IMR-90 (cell line): Measurements from ENCODE around the gene NT5M. TPM values are rescaled to one million over a fixed set of nuclear protein-coding genes. Genes with fewer than 3 reads are reported as not detected.

Experiments
- ATAC-seq: fragments of 200-7000 bp; cut with Tn5 transposase; 2 replicates; pipeline ENCODE4 v1.9.1; 2020; ENCODE audit warnings: low read depth, mild to moderate bottlenecking, moderate library complexity
- BruUV-seq: library from RNA; stranded (reverse); fragments of 400-500 nt; replicated peaks from 2 replicates; lab custom pipeline; 2021; lab: Mats Ljungman, UMichigan
- CTCF ChIA-PET: fragments of 300-600 bp; formaldehyde crosslinking; extraction: SDS; loops from one replicate; lab custom pipeline; 2021; ENCODE audit warnings: antibody characterized with exemption; lab: Yijun Ruan, JAX
- POLR2A ChIA-PET: fragments of 300-600 bp; sonication (Branson Sonifier 250); formaldehyde crosslinking; loops from one replicate; lab custom pipeline; 2022; ENCODE audit warnings: antibody characterized with exemption; ENCODE audit not compliant: unreplicated experiment; lab: Charles Lee
- DNase-seq: peaks from one replicate; pipeline ENCODE4 v3.0.0; 2013
- H2AFZ ChIP-seq: replicated peaks from 2 replicates; pipeline ENCODE3; 2013; ENCODE audit warnings: low read length, mild to moderate bottlenecking; ENCODE audit not compliant: poor library complexity
- H2AK5ac ChIP-seq: 2 replicates; pipeline ENCODE4 v1.6.1; 2013; ENCODE audit warnings: low read depth, low read length, inconsistent platforms
- H2AK9ac ChIP-seq: replicated peaks from 2 replicates; pipeline ENCODE3; 2013; ENCODE audit warnings: mild to moderate bottlenecking, low read depth, low read length, moderate library complexity; ENCODE audit not compliant: poor library complexity
- H2BK120ac ChIP-seq: 2 replicates; pipeline ENCODE4 v1.6.1; 2013; ENCODE audit warnings: low read depth, low read length, inconsistent platforms
- H2BK15ac ChIP-seq: 3 replicates; pipeline ENCODE4 v1.6.1; 2013; ENCODE audit warnings: low read depth, low read length, inconsistent platforms
- H2BK20ac ChIP-seq: 2 replicates; pipeline ENCODE4 v1.6.1; 2013; ENCODE audit warnings: low read depth, mild to moderate bottlenecking, inconsistent platforms, low read length, moderate library complexity
- H2BK5ac ChIP-seq: 2 replicates; pipeline ENCODE4 v1.6.1; 2013; ENCODE audit warnings: mild to moderate bottlenecking, low read depth, low read length, inconsistent platforms; ENCODE audit not compliant: poor library complexity, severe bottlenecking
- H3K14ac ChIP-seq: replicated peaks from 2 replicates; pipeline ENCODE4 v1.6.1; 2013; ENCODE audit warnings: low read depth, low read length, inconsistent platforms
- H3K18ac ChIP-seq: 2 replicates; pipeline ENCODE4 v1.6.1; 2013; ENCODE audit warnings: low read depth, low read length, control low read depth
- H3K23ac ChIP-seq: 2 replicates; pipeline ENCODE4 v1.6.1; 2013; ENCODE audit warnings: low read depth, low read length, inconsistent platforms
- H3K27ac ChIP-seq: 2 replicates; pipeline ENCODE4 v1.5.1; 2013; ENCODE audit warnings: mild to moderate bottlenecking, control low read depth, low read length; ENCODE audit not compliant: insufficient read depth
- H3K27me3 ChIP-seq: 2 replicates; pipeline ENCODE4 v1.6.1; 2013; ENCODE audit warnings: low read length; ENCODE audit not compliant: control insufficient read depth, insufficient read depth
- H3K36me3 ChIP-seq: 2 replicates; pipeline ENCODE4 v1.6.1; 2013; ENCODE audit warnings: low read length, mixed read lengths; ENCODE audit not compliant: control insufficient read depth, insufficient read depth
- H3K4ac ChIP-seq: 2 replicates; pipeline ENCODE4 v1.6.1; 2013; ENCODE audit warnings: low read depth, low read length, inconsistent platforms
- H3K4me1 ChIP-seq: 2 replicates; pipeline ENCODE4 v1.6.1; 2013; ENCODE audit warnings: low read length, mixed read lengths; ENCODE audit not compliant: control insufficient read depth, insufficient read depth
- H3K4me2 ChIP-seq: 2 replicates; pipeline ENCODE4 v1.6.1; 2013; ENCODE audit warnings: low read depth, mild to moderate bottlenecking, control low read depth, low read length, moderate library complexity
- H3K4me3 ChIP-seq: 2 replicates; pipeline ENCODE4 v1.5.1; 2013; ENCODE audit warnings: low read depth, mild to moderate bottlenecking, control low read depth, low read length, moderate library complexity; ENCODE audit not compliant: insufficient read depth
- H3K56ac ChIP-seq: 2 replicates; pipeline ENCODE4 v1.6.1; 2013; ENCODE audit warnings: low read length, inconsistent platforms; ENCODE audit not compliant: insufficient read depth; ENCODE audit errors: extremely low read depth
- H3K79me1 ChIP-seq, 2 experiments: 2 replicates each; pipeline ENCODE4 v1.6.1; 2013; ENCODE audit warnings: low read length in 2 of 2, inconsistent platforms in 1 of 2, low read depth in 1 of 2
- H3K9ac ChIP-seq: 2 replicates; pipeline ENCODE4 v1.6.1; 2013; ENCODE audit warnings: low read depth, low read length, control low read depth
- H3K9me1 ChIP-seq: 2 replicates; pipeline ENCODE4 v1.6.1; 2013; ENCODE audit warnings: low read length, inconsistent platforms; ENCODE audit not compliant: insufficient read depth
- H3K9me3 ChIP-seq: 2 replicates; pipeline ENCODE4 v1.6.1; 2013; ENCODE audit warnings: low read length; ENCODE audit not compliant: control insufficient read depth, insufficient read depth
- H4K20me1 ChIP-seq: 2 replicates; pipeline ENCODE4 v1.6.1; 2013; ENCODE audit warnings: low read length, inconsistent platforms; ENCODE audit not compliant: insufficient read depth
- H4K5ac ChIP-seq: 2 replicates; pipeline ENCODE4 v1.6.1; 2013; ENCODE audit warnings: mild to moderate bottlenecking, low read depth, low read length, control low read depth
- H4K8ac ChIP-seq, 2 experiments: 2 replicates each; pipeline ENCODE4 v1.6.1; 2013; ENCODE audit warnings: low read depth in 2 of 2, low read length in 2 of 2, control low read depth in 1 of 2, inconsistent platforms in 1 of 2
- H4K91ac ChIP-seq: 2 replicates; pipeline ENCODE4 v1.6.1; 2013; ENCODE audit warnings: low read depth, low read length, inconsistent platforms; ENCODE audit not compliant: insufficient read depth
- BHLHE40 ChIP-seq: fragments of 150-350 bp; IDR thresholded peaks from 2 replicates; pipeline ENCODE4 v1.6.1; 2016; ENCODE audit warnings: mild to moderate bottlenecking, low read depth, low read length
- CEBPB ChIP-seq: IDR thresholded peaks from 2 replicates; pipeline ENCODE4 v1.6.1; 2012; ENCODE audit warnings: low read depth, low read length, improper control_type of control experiment
- CHD1 ChIP-seq: IDR thresholded peaks from 2 replicates; pipeline ENCODE4 v1.6.1; 2012; ENCODE audit warnings: low read depth, low read length, improper control_type of control experiment
- CTCF ChIP-seq: conservative IDR thresholded peaks from 2 replicates; pipeline ENCODE4 v1.5.1; 2012; ENCODE audit warnings: mild to moderate bottlenecking, low read depth, low read length, improper control_type of control experiment
- ELK1 ChIP-seq: fragments of 150-350 bp; IDR thresholded peaks from 2 replicates; pipeline ENCODE4 v1.6.1; 2016; ENCODE audit warnings: low read depth, mild to moderate bottlenecking, low read length, moderate library complexity, borderline replicate concordance
- FOS ChIP-seq: fragments of 150-350 bp; IDR thresholded peaks from 2 replicates; pipeline ENCODE4 v1.6.1; 2016; ENCODE audit warnings: low read depth, low read length
- MAFK ChIP-seq: IDR thresholded peaks from 2 replicates; pipeline ENCODE4 v1.6.1; 2012; ENCODE audit warnings: low read depth, low read length, improper control_type of control experiment
- MAZ ChIP-seq: IDR thresholded peaks from 2 replicates; pipeline ENCODE4 v1.6.1; 2012; ENCODE audit warnings: low read depth, mild to moderate bottlenecking, low read length, improper control_type of control experiment, moderate library complexity, borderline replicate concordance
- NFE2L2 ChIP-seq: fragments of 150-350 bp; IDR thresholded peaks from 2 replicates; pipeline ENCODE4 v1.6.1; 2016; ENCODE audit warnings: low read depth, mild to moderate bottlenecking, low read length
- POLR2A ChIP-seq: IDR thresholded peaks from 2 replicates; pipeline ENCODE4 v1.6.1; 2012; ENCODE audit warnings: mild to moderate bottlenecking, low read depth, low read length
- RAD21 ChIP-seq: IDR thresholded peaks from 2 replicates; pipeline ENCODE4 v1.6.1; 2012; ENCODE audit warnings: low read length, improper control_type of control experiment
- RCOR1 ChIP-seq: IDR thresholded peaks from 2 replicates; pipeline ENCODE4 v1.6.1; 2012; ENCODE audit warnings: mild to moderate bottlenecking, low read length, improper control_type of control experiment; ENCODE audit not compliant: insufficient replicate concordance
- RFX5 ChIP-seq: IDR thresholded peaks from 2 replicates; pipeline ENCODE4 v1.8.0; 2012; ENCODE audit warnings: low read depth, mild to moderate bottlenecking, low read length, moderate library complexity
- SMC3 ChIP-seq: fragments of 150-350 bp; IDR thresholded peaks from 2 replicates; pipeline ENCODE4 v1.6.1; 2016; ENCODE audit warnings: low read depth, mild to moderate bottlenecking, antibody characterized with exemption, low read length, moderate library complexity
- USF2 ChIP-seq: fragments of 150-350 bp; IDR thresholded peaks from 2 replicates; pipeline ENCODE4 v1.6.1; 2017; ENCODE audit warnings: mild to moderate bottlenecking, antibody characterized with exemption, low read length, low read depth
- WGBS, 2 experiments: methylation state at CpG; one replicate each; pipeline versions ENCODE4 v1.1.5 to v1.1.7; 2013; ENCODE audit warnings: missing lambda C conversion rate in 2 of 2; ENCODE audit not compliant: insufficient read length in 1 of 2; ENCODE audit errors: extremely low coverage in 2 of 2; 5-methylcytosine and 5-hydroxymethylcytosine counted together
- dilution Hi-C: fragments of 300-500 bp; cut with HindIII; formaldehyde crosslinking; loops from one replicate; pipeline ENCODE4 v1.14.3; 2018; ENCODE audit warnings: low sequenced_read_pairs; ENCODE audit not compliant: unreplicated experiment
- in situ Hi-C: fragments of 300-500 bp; cut with MboI; formaldehyde crosslinking; loops from 3 replicates; pipeline ENCODE4 v1.14.3; 2019; ENCODE audit warnings: low sequenced_read_pairs, inconsistent platforms, mixed read lengths
- intact Hi-C: fragments of 100-400 bp; cut with micrococcal nuclease; formaldehyde crosslinking; loops from 2 replicates; pipeline ENCODE4 v1.10.0; 2022
- polyA plus RNA-seq, 3 experiments: library from polyadenylated mRNA; depleted of rRNA; stranded (reverse); fragments of >200 nt; gene quantifications; 2 replicates each; pipeline ENCODE4 v1.2.3, GENCODE V29; 2012; ENCODE audit warnings: low replicate concordance in 1 of 3
- total RNA-seq: library from RNA; depleted of rRNA; stranded (reverse); fragments of >200 nt; gene quantifications from 2 replicates; pipeline ENCODE4 v1.2.3, GENCODE V29; 2012

Gene NT5M
- total and polyA plus RNA-seq, 2 of the 4 experiments (the other 2 are of a cell fraction) = 0.18 to 0.32 TPM

- in situ Hi-C loops = loop anchor here (5.0 to 25.0 kb wide), 4 partner anchors 139 to 529 kb away; partner anchors contain the start of gene RASD1
- no peak overlapping the region for H3K27ac ChIP-seq
- H4K20me1 ChIP-seq = no peaks in the 10 kb centered on the region; the same call in 1 of the 2 replicates
- no peaks in the 10 kb centered on the region for H3K9me1 ChIP-seq
- H3K79me1 ChIP-seq = no peaks in the 10 kb centered on the region
- TF ChIP-seq RAD21 (no peak), RCOR1 (no peak), USF2 (no peak), MAZ (no peak), CEBPB (no peak), BHLHE40 (no peak), ELK1 (no peak), NFE2L2 (no peak), FOS (no peak), CHD1 (no peak), RFX5 (no peak), POLR2A (no peak), MAFK (no peak), SMC3 (no peak), CTCF (no peak)
- intact Hi-C loops = loop anchor here (10.0 kb wide), 2 partner anchors 387 to 677 kb away; partner anchors contain the start of genes ATPAF2 and GID4
- BruUV-seq = no TSS peak
- H3K4me2 ChIP-seq = no peak overlapping the region
- no peak overlapping the region for H2BK120ac ChIP-seq
- H3K4me3 ChIP-seq = no peak overlapping the region
- H2AK9ac ChIP-seq = no peak overlapping the region
- no peak overlapping the region for H4K8ac ChIP-seq
- no peak overlapping the region for H3K18ac ChIP-seq
- no peak overlapping the region for H3K9ac ChIP-seq
- peaks cover 2% of the 10 kb centered on the region; the same call in 1 of the 2 replicates for H3K27me3 ChIP-seq
- H2AFZ ChIP-seq = no peak overlapping the region
- ATAC-seq (no peak), DNase-seq (no peak)
- no CpG with 5 or more reads among the region's 3 CpGs for WGBS, 2 experiments
- no peak overlapping the region for H3K14ac ChIP-seq
- H2AK5ac ChIP-seq = no peak overlapping the region
- no peak overlapping the region for H3K4ac ChIP-seq
- no peak overlapping the region for H3K56ac ChIP-seq
- no peak overlapping the region for H2BK5ac ChIP-seq
- no peak overlapping the region for H2BK15ac ChIP-seq
- H4K5ac ChIP-seq = no peak overlapping the region
- H2BK20ac ChIP-seq = no peak overlapping the region
- ChIA-PET CTCF (no interaction called here), POLR2A (no interaction called here)
- 0 out of 2 replicates have a peak, but pooled peaks cover 4% of the 10 kb centered on the region for H3K9me3 ChIP-seq
- H3K36me3 ChIP-seq = no peaks in the 10 kb centered on the region
- H3K4me1 ChIP-seq = peaks cover 2% of the 10 kb centered on the region; the same call in 1 of the 2 replicates
- H4K91ac ChIP-seq = no peak overlapping the region
- H3K23ac ChIP-seq = no peak overlapping the region
- dilution Hi-C loops = no loop called here
Measured at GRCh38 chr17:17358060-17358751, 55.0 kb downstream of the NT5M start.
